GM12801 (cell line): ENCODE data around the gene ZKSCAN1.

Source experiments
- TF ChIP-seq, protein P1 (sequence below): IDR thresholded peaks from one replicate; pipeline ENCODE4 v1.5.1; 2011; ENCODE audit warnings: control low read depth; ENCODE audit not compliant: insufficient read length; ENCODE audit errors: extremely low read depth

Gene ZKSCAN1

GRCh38 chr7:100027197-100027596 is 11.8 kb downstream of the ZKSCAN1 start:
- TF ChIP-seq, protein P1, sequence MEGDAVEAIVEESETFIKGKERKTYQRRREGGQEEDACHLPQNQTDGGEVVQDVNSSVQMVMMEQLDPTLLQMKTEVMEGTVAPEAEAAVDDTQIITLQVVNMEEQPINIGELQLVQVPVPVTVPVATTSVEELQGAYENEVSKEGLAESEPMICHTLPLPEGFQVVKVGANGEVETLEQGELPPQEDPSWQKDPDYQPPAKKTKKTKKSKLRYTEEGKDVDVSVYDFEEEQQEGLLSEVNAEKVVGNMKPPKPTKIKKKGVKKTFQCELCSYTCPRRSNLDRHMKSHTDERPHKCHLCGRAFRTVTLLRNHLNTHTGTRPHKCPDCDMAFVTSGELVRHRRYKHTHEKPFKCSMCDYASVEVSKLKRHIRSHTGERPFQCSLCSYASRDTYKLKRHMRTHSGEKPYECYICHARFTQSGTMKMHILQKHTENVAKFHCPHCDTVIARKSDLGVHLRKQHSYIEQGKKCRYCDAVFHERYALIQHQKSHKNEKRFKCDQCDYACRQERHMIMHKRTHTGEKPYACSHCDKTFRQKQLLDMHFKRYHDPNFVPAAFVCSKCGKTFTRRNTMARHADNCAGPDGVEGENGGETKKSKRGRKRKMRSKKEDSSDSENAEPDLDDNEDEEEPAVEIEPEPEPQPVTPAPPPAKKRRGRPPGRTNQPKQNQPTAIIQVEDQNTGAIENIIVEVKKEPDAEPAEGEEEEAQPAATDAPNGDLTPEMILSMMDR = no peak

GRCh38 chr7:100029596-100029995 is 14.2 kb downstream of the ZKSCAN1 start:
- TF ChIP-seq, protein P1 = no peak

DNA sequence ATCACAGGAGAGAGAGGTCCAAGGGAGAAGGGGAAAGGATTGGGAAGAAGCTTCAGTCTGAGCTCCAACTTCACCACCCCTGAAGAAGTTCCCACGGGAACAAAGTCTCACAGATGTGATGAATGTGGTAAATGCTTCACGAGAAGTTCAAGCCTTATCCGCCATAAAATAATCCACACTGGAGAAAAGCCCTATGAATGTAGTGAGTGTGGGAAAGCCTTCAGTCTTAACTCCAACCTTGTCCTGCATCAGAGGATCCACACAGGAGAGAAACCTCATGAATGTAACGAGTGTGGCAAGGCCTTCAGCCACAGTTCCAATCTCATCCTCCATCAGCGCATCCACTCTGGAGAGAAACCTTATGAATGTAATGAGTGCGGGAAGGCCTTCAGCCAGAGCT is 18.1 kb downstream of the ZKSCAN1 start:
- TF ChIP-seq, protein P1 = no peak

DNA sequence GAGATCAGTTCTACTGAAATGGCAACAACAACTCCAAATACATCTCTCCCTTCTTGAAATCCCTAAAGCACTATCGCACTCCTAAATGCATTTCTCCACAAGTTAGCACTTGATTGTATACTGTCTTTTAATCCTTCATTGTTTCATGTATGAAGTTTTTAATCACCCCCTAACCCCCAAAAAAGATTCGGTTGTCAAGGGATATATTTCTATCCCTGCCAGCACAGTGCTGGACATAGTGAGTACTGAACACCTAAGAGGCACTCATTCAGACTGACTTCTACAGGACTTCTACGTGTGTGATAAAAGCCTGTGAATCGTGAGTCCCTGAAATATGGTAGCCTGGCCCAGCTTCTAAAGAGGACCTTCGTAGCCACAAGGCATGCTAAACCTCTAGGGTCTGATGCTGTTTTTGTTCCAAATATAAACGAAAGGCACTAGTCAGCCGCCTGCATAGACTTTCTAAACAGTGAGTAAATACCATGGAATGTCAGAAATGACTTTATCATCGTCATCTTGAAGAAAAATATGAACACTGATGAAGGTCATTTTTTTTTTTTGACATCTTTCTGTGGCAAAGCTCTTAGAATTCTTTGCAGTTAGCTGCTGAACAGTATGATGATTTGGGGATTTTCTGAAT is 19.6 kb downstream of the ZKSCAN1 start:
- TF ChIP-seq, protein P1 = no peak

GRCh38 chr7:100035876-100036275 is 20.5 kb downstream of the ZKSCAN1 start:
- TF ChIP-seq, protein P1 = no peak

DNA sequence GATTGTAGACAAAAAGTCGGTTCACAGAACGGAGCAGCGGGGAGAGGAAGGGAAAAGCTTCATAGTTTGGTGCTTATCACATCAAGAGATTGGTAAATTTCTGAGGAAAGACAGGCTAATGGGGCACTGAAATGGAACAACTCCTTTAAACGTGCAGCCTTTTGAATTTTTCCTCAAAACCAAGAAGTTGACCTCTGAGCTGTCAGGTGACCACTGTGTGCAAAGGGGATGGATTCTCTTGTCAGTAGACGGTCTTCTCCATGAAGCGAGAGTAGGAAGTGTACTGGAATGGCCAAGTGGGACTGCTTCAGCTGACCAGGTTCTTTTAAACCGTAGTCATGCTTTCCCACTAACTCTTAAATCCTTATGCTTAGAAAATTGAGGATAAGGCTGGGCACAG is 22.9 kb downstream of the ZKSCAN1 start:
- TF ChIP-seq, protein P1 = no peak

GRCh38 chr7:100040575-100040974 is 25.2 kb downstream of the ZKSCAN1 start:
- TF ChIP-seq, protein P1 = no peak
